ENCODE measurements around the gene B3GNT8. TPM values are rescaled to one million over a fixed set of nuclear protein-coding genes. Genes with fewer than 3 reads are reported as not detected.

Gene B3GNT8
- total and polyA plus RNA-seq, 9 donors: 0.51 to 2.2 (median 1.2) TPM; not detected in 1

- DNase-seq: no peak
- Histone ChIP-seq H3K27me3 (no peaks in the 10 kb centered on the region), H3K4me3 (no peak overlapping the region), H3K4me1 (ENCODE audit: insufficient read depth) (no peaks in the 10 kb centered on the region), H3K9me3 (no peaks in the 10 kb centered on the region), H3K27ac (no peak overlapping the region), H3K36me3 (no peaks in the 10 kb centered on the region)
- 46 to 60% (median 51%) methylated on average over 3 of the region's 3 CpGs for WGBS, 3 donors
- intact Hi-C loops (cut with DNase I): loop anchor here (5.0 to 10.0 kb wide), 3 partner anchors 105 to 125 kb away; partner anchors contain the start of gene CEACAM21 (in 1 of the 4)
- TF ChIP-seq CTCF (IDR thresholded peaks at IDR 0.05) (no peak), POLR2A (IDR thresholded peaks at IDR 0.05) (no peak), EP300 (IDR thresholded peaks at IDR 0.05) (no peak)
Observed at GRCh38 chr19:41449865-41450178, 22.6 kb upstream of the B3GNT8 start.

- Histone ChIP-seq H3K4me1 (ENCODE audit: insufficient read depth) (no peaks in the 10 kb centered on the region), H3K27ac (no peak overlapping the region), H3K36me3 (no peaks in the 10 kb centered on the region), H3K9me3 (no peaks in the 10 kb centered on the region), H3K27me3 (no peaks in the 10 kb centered on the region), H3K4me3 (no peak overlapping the region)
- intact Hi-C loops (cut with DNase I): no loop called here
- WGBS, 3 donors: 1 to 5% (median 3%) methylated on average over 22 of the region's 22 CpGs
- DNase-seq: peak; percentile 72 to 85 (median 81)
- peak; percentile 82 to 97 (median 94) for TF ChIP-seq CTCF (IDR thresholded peaks at IDR 0.05)
- no peak for TF ChIP-seq EP300 (IDR thresholded peaks at IDR 0.05)
- no peak for TF ChIP-seq POLR2A (IDR thresholded peaks at IDR 0.05)
Observed at GRCh38 chr19:41449079-41449864, 22.1 kb upstream of the B3GNT8 start.

GRCh38 chr19:41447732-41448332, 20.7 kb upstream of the B3GNT8 start:
- H3K9me3 ChIP-seq: no peaks in the 10 kb centered on the region
- H3K27ac ChIP-seq: no peak overlapping the region
- no peak for DNase-seq
- H3K36me3 ChIP-seq: no peaks in the 10 kb centered on the region
- H3K4me3 ChIP-seq: no peak overlapping the region
- 53 to 62% (median 54%) methylated on average over 12 of the region's 12 CpGs for WGBS, 3 donors
- intact Hi-C loops (cut with DNase I): no loop called here
- TF ChIP-seq POLR2A (IDR thresholded peaks at IDR 0.05) (no peak), EP300 (IDR thresholded peaks at IDR 0.05) (no peak), CTCF (IDR thresholded peaks at IDR 0.05) (no peak)
- no peaks in the 10 kb centered on the region for H3K4me1 ChIP-seq (ENCODE audit: insufficient read depth)
- no peaks in the 10 kb centered on the region for H3K27me3 ChIP-seq

- no peak overlapping the region for H3K4me3 ChIP-seq
- DNase-seq: no peak
- no peak for TF ChIP-seq CTCF (IDR thresholded peaks at IDR 0.05)
- TF ChIP-seq POLR2A (IDR thresholded peaks at IDR 0.05): no peak
- no peak for TF ChIP-seq EP300 (IDR thresholded peaks at IDR 0.05)
- H3K36me3 ChIP-seq: no peaks in the 10 kb centered on the region
- no peak overlapping the region for H3K27ac ChIP-seq
- WGBS, 3 donors: 53 to 78% (median 59%) methylated on average over 5 of the region's 5 CpGs
- H3K4me1 ChIP-seq (ENCODE audit: insufficient read depth): no peaks in the 10 kb centered on the region
- H3K9me3 ChIP-seq: no peaks in the 10 kb centered on the region
- intact Hi-C loops (cut with DNase I): no loop called here
- no peaks in the 10 kb centered on the region for H3K27me3 ChIP-seq
Observed at GRCh38 chr19:41445575-41445974, 18.4 kb upstream of the B3GNT8 start.
